ENCODE data around the gene PHOSPHO1.
A peak's percentile ranks its signal among the peaks of the same experiment; 100 is the strongest.

- peak; percentile 88 for TF ChIP-seq CTCF (conservative IDR thresholded peaks at IDR 0.05; ENCODE audit: low read length)
- TF ChIP-seq EZH2phosphoT487 (IDR thresholded peaks at IDR 0.05; ENCODE audit: borderline replicate concordance, low read depth, low read length): no peak
These were observed 6.9 kb downstream of the PHOSPHO1 start for GRCh38 chr17:49223517-49224197.
